ENCODE data around the gene MMEL1. TPM values are rescaled to one million over a fixed set of nuclear protein-coding genes. Genes with fewer than 3 reads are reported as not detected.

MMEL1 gene
- total RNA-seq, 2 experiments from 2014 or later: not detected

- Histone ChIP-seq H4K20me1 (ENCODE audit: insufficient read depth, low read length) (no peaks in the 10 kb centered on the region), H2AFZ (ENCODE audit: low read length) (no peak overlapping the region), H3K4me2 (ENCODE audit: low read length) (no peak overlapping the region), H3K9me3 (ENCODE audit: low read length) (no peaks in the 10 kb centered on the region), H3K9me2 (ENCODE audit: insufficient read depth, low read length) (no peaks in the 10 kb centered on the region), H3K79me2 (ENCODE audit: insufficient read depth, low read depth, low read length) (no peaks in the 10 kb centered on the region), H3K36me3 (ENCODE audit: insufficient read depth, low read length) (no peaks in the 10 kb centered on the region), H3K4me3 (ENCODE audit: low read depth, low read length, poor library complexity, severe bottlenecking) (no peak overlapping the region), H3K4me1 (ENCODE audit: insufficient read depth, low read length, poor library complexity, severe bottlenecking) (no peaks in the 10 kb centered on the region), H3K27ac (ENCODE audit: low read depth, low read length, poor library complexity, severe bottlenecking) (no peak overlapping the region)
- BruUV-seq (replicated peaks): no TSS peak
- ChIA-PET POLR2A (no interaction called here), CTCF (ENCODE audit: unreplicated experiment) (no interaction called here)
- TF ChIP-seq CTCF (conservative IDR thresholded peaks at IDR 0.05; ENCODE audit: low read length): no peak
- no peak for TF ChIP-seq EZH2phosphoT487 (IDR thresholded peaks at IDR 0.05; ENCODE audit: borderline replicate concordance, low read depth, low read length)
- DNase-seq (ENCODE audit: low spot score): no peak
- intact Hi-C loops (cut with micrococcal nuclease; ENCODE audit: unreplicated experiment): no loop called here
These were observed 29.8 kb downstream of the MMEL1 start for GRCh38 chr1:2602866-2603520.

DNA sequence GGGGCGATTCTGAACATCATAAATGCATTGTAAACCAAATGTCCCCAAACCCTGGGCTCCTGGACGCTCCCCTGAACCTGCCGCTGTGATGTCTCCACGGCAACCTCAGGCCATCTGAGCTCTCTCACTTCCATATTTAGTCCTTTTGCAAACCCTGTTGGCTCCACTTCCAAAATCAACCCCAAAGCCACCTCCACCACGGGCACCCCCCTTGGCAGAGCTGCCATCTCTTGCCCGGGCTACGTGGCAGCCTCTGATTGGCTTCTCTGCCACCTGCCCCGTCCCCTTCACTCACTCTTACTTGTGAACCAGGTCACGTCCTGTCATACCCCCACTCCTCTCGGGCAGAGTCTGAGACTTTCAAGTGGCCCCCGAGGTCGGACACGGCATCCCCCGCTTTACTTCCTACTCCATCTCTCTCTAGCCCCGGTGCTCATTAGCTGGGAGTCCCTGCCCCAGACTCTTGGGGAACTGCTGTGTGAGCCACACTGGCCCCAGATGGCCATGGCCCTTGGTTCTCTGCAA is 30.4 kb downstream of the MMEL1 start:
- Histone ChIP-seq H2AFZ (ENCODE audit: low read length) (no peak overlapping the region), H3K9me2 (ENCODE audit: insufficient read depth, low read length) (no peaks in the 10 kb centered on the region), H3K4me3 (ENCODE audit: low read depth, low read length, poor library complexity, severe bottlenecking) (no peak overlapping the region), H4K20me1 (ENCODE audit: insufficient read depth, low read length) (no peaks in the 10 kb centered on the region), H3K4me1 (ENCODE audit: insufficient read depth, low read length, poor library complexity, severe bottlenecking) (no peaks in the 10 kb centered on the region), H3K79me2 (ENCODE audit: insufficient read depth, low read depth, low read length) (no peaks in the 10 kb centered on the region), H3K27ac (ENCODE audit: low read depth, low read length, poor library complexity, severe bottlenecking) (no peak overlapping the region), H3K9me3 (ENCODE audit: low read length) (no peaks in the 10 kb centered on the region), H3K36me3 (ENCODE audit: insufficient read depth, low read length) (no peaks in the 10 kb centered on the region), H3K4me2 (ENCODE audit: low read length) (no peak overlapping the region)
- ChIA-PET CTCF (ENCODE audit: unreplicated experiment) (no interaction called here), POLR2A (no interaction called here)
- DNase-seq (ENCODE audit: low spot score): no peak
- BruUV-seq (replicated peaks): no TSS peak
- TF ChIP-seq CTCF (conservative IDR thresholded peaks at IDR 0.05; ENCODE audit: low read length) (no peak), EZH2phosphoT487 (IDR thresholded peaks at IDR 0.05; ENCODE audit: borderline replicate concordance, low read depth, low read length) (no peak)
- intact Hi-C loops (cut with micrococcal nuclease; ENCODE audit: unreplicated experiment): no loop called here

- TF ChIP-seq EZH2phosphoT487 (IDR thresholded peaks at IDR 0.05; ENCODE audit: borderline replicate concordance, low read depth, low read length) (no peak), CTCF (conservative IDR thresholded peaks at IDR 0.05; ENCODE audit: low read length) (no peak)
- Histone ChIP-seq H3K4me1 (ENCODE audit: insufficient read depth, low read length, poor library complexity, severe bottlenecking) (peaks cover 3% of the 10 kb centered on the region), H2AFZ (ENCODE audit: low read length) (no peak overlapping the region), H3K79me2 (ENCODE audit: insufficient read depth, low read depth, low read length) (no peaks in the 10 kb centered on the region), H3K9me2 (ENCODE audit: insufficient read depth, low read length) (no peaks in the 10 kb centered on the region), H3K4me2 (ENCODE audit: low read length) (no peak overlapping the region), H3K36me3 (ENCODE audit: insufficient read depth, low read length) (no peaks in the 10 kb centered on the region), H4K20me1 (ENCODE audit: insufficient read depth, low read length) (no peaks in the 10 kb centered on the region), H3K9me3 (ENCODE audit: low read length) (no peaks in the 10 kb centered on the region), H3K27ac (ENCODE audit: low read depth, low read length, poor library complexity, severe bottlenecking) (no peak overlapping the region), H3K4me3 (ENCODE audit: low read depth, low read length, poor library complexity, severe bottlenecking) (no peak overlapping the region)
- intact Hi-C loops (cut with micrococcal nuclease; ENCODE audit: unreplicated experiment): no loop called here
- ChIA-PET CTCF (ENCODE audit: unreplicated experiment) (no interaction called here), POLR2A (no interaction called here)
- no peak for DNase-seq (ENCODE audit: low spot score)
- no TSS peak for BruUV-seq (replicated peaks)
These were observed 31.0 kb downstream of the MMEL1 start for GRCh38 chr1:2601721-2602303.

Measured in OCI-LY7 (cell line).